ENCODE data around the gene KIFAP3.

The KIFAP3 gene

DNA sequence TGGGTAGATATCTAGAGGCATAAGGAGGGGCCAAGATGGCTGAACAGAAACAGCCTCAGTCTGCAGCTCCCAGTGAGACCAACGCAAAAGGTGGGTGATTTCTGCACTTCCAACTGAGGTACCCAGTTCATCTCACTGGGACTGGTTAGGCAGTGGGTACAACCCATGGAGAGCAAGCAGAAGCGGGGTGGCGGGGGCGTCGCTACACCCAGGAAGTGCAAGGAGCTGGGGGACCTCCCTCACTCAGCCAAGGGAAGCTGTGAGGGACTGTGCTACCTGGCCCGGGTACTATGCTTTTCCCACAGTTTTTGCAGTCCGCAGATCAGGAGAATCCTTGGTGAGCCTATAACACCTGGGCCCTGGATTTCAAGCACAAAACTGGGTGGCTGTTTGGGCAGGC, 26.0 kb downstream of the KIFAP3 start:
- H3K27ac ChIP-seq = no peak overlapping the region
- TF ChIP-seq, protein P1, sequence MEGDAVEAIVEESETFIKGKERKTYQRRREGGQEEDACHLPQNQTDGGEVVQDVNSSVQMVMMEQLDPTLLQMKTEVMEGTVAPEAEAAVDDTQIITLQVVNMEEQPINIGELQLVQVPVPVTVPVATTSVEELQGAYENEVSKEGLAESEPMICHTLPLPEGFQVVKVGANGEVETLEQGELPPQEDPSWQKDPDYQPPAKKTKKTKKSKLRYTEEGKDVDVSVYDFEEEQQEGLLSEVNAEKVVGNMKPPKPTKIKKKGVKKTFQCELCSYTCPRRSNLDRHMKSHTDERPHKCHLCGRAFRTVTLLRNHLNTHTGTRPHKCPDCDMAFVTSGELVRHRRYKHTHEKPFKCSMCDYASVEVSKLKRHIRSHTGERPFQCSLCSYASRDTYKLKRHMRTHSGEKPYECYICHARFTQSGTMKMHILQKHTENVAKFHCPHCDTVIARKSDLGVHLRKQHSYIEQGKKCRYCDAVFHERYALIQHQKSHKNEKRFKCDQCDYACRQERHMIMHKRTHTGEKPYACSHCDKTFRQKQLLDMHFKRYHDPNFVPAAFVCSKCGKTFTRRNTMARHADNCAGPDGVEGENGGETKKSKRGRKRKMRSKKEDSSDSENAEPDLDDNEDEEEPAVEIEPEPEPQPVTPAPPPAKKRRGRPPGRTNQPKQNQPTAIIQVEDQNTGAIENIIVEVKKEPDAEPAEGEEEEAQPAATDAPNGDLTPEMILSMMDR (conservative IDR thresholded peaks at IDR 0.05) = no peak
- no peak for TF ChIP-seq ZFX (IDR thresholded peaks at IDR 0.05)

DNA sequence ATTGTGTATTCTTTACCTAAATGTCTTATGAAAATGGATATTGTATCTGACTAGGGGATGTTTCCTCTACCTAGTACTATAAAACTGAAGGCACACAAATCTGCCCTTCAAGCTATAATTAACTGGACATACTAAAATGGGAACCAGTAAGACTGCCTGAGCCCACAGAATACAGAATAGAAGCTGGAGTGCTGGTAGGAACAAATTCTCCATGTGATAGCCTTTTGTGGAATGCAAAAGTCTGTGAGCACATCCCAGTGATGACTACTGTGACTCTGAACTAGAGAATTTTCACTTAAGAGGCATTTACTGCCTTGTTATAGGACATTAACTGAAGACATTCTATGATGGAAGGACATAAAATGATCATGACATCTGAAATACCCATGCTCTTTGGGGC, 30.3 kb downstream of the KIFAP3 start:
- TF ChIP-seq, protein P1 (conservative IDR thresholded peaks at IDR 0.05) = no peak
- no peak for TF ChIP-seq ZFX (IDR thresholded peaks at IDR 0.05)
- H3K27ac ChIP-seq = no peak overlapping the region

DNA sequence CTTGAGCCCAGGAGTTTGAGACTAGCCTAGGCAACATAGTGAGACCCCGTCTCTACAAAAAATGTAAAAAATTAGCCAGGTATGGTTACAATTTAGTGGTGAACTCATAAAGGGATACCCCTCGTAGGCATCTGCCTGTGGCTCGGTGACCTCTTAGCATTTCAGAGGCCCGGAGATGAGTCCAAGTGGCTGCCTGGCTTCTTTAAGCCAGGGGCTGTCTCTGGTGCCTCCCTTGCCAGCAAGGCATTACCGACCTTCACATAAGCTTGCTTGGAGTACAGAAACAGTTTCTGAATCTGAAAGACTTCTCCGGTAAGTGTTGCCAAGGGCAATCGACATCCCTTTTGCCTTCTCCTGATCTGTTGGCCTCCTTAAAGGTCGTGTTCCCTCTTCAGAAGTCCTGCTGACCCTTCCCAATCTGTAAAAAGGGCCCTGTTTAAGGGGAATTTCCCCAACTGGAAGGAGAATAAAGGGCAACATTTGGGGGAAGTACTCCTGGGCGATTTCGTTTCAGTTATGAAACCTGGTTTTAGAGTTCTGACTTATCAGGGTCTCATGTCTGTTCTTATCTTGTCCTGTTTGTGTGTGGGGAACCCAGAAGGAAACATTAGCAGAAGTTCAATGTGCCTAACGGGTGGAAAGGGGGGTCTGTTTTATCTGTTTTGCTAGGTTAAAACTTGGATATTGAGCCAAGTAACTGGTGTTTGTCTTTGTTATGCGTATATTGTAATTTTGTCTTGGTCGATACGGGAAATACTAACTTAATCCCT, 32.9 kb downstream of the KIFAP3 start:
- no peak overlapping the region for H3K27ac ChIP-seq
- TF ChIP-seq, protein P1 (conservative IDR thresholded peaks at IDR 0.05) = no peak
- TF ChIP-seq ZFX (IDR thresholded peaks at IDR 0.05) = no peak

DNA sequence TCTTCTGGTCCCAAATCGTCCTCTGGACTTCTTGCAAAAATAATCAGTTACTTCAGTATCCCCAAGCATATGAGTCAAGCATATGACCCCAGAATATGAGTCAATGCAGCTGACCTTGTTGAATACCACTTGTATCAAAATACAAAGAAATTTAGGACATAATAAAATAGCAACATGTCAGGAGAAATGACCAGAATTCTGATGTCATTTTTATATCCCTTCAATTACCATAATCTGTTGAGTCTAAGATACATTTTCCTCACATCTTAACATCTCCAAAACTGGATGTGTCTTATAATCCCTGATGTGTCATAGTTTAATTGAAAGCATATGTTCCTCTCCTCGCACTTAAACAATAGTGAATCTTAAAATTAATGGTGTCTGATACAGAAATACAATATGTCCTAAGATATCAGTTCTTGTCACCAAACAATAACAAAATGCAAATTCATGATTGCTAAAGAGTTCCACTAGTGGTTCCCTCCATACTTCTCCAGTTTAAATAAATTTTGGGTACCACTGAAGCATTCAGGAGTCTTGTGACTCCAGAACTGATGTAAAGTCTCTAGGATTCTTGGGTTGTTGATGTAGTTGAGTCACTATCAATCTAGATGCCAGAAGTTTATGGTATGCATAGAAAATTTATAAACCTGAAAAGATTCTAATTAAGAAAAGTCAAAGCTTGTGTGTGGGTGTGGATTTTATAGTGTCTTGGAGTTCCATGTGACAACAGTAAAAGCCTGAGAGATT, 41.8 kb downstream of the KIFAP3 start:
- TF ChIP-seq ZFX (IDR thresholded peaks at IDR 0.05) = no peak
- TF ChIP-seq, protein P1 (conservative IDR thresholded peaks at IDR 0.05) = no peak

DNA sequence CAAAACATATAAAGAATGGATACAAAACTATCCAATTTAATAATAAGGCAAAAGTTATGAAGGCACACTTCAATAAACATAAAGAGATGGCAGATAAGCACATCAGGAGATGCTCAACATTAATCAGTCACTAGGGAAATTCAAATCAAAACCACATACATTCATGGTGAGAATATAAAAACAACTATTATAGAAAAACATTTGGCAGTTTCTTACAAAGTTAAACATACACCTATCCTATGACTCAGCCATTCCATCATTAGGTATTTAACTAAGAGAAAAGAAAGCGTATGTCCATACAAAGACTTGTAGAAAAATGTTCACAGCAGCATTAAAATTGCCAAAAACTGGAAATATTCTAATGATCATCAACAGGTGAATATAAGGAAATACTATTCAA, 44.3 kb downstream of the KIFAP3 start:
- H3K27ac ChIP-seq = no peak overlapping the region
- TF ChIP-seq, protein P1 (conservative IDR thresholded peaks at IDR 0.05) = no peak
- no peak for TF ChIP-seq ZFX (IDR thresholded peaks at IDR 0.05)

More for the DNA sequence above, 41.8 kb downstream of the KIFAP3 start:
- no peak overlapping the region for H3K27ac ChIP-seq

DNA sequence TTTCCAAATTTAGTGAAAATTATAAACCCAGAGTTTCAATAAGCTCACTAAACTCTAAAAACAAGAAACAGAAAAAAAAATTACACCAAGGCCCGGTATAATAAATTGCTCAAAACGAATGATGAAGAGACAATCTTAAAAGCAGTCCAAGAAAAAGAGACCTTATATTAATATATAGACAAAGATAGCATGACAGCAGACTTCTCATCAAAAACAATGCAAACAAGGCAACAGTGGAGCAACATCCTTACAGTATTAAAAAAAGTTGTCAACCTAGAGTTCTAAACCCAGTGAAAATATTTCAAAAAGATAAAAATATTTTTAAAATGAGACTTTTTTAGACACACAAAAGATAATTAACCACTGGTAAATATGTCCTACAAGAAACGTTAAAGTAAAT, 46.7 kb downstream of the KIFAP3 start:
- no peak overlapping the region for H3K27ac ChIP-seq
- TF ChIP-seq, protein P1 (conservative IDR thresholded peaks at IDR 0.05) = no peak
- no peak for TF ChIP-seq ZFX (IDR thresholded peaks at IDR 0.05)

DNA sequence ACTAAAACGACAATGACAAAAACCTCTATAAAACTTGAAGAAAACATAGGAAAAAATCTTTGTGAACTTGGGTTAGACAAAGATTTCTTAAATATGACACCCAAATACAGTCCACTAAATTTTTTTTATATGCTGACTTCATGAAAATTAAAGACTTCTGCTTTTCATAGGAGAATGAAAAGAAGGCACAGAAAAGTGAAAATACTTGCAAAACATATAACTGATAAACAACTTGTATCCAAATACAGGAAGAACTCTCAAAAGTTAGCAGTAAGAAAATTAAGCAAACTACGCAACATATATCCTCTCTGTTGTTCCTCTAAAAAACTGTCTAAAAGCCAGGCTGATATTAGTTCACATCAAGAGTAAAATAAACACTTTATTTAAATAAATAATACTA, 53.6 kb downstream of the KIFAP3 start:
- TF ChIP-seq, protein P1 (conservative IDR thresholded peaks at IDR 0.05) = no peak
- no peak for TF ChIP-seq ZFX (IDR thresholded peaks at IDR 0.05)
- no peak overlapping the region for H3K27ac ChIP-seq

Measured in C4-2B (cell line).